HepG2 (cell line): ENCODE measurements around the gene KIRREL2. TPM values are rescaled to one million over a fixed set of nuclear protein-coding genes. Genes with fewer than 3 reads are reported as not detected.

Source experiments
- ARNTL ChIP-seq: sonication (generic); formaldehyde crosslinking; IDR thresholded peaks from 2 replicates; pipeline ENCODE4 v1.4.0; 2020; ENCODE audit warnings: mild to moderate bottlenecking, missing genetic modification reagents
- BCL6 ChIP-seq: IDR thresholded peaks from 2 replicates; pipeline ENCODE4 v1.6.1; 2016; ENCODE audit warnings: missing genetic modification reagents, missing compliant biosample characterization
- EEA1 ChIP-seq: sonication (generic); formaldehyde crosslinking; IDR thresholded peaks from 2 replicates; pipeline ENCODE4 v1.5.1; 2020; ENCODE audit warnings: mild to moderate bottlenecking, missing genetic modification reagents, borderline replicate concordance
- MEIS2 ChIP-seq: sonication (generic); formaldehyde crosslinking; IDR thresholded peaks from 2 replicates; pipeline ENCODE4 v1.9.0; 2021; ENCODE audit warnings: mild to moderate bottlenecking, missing genetic modification reagents
- MNT ChIP-seq: fragments of 450-650 bp; IDR thresholded peaks from 2 replicates; pipeline ENCODE4 v1.6.1; 2016
- NCOA5 ChIP-seq: sonication (generic); formaldehyde crosslinking; IDR thresholded peaks from 2 replicates; pipeline ENCODE4 v1.4.0; 2020; ENCODE audit warnings: missing genetic modification reagents
- NFYC ChIP-seq: IDR thresholded peaks from 2 replicates; pipeline ENCODE4 v1.6.1; 2016; ENCODE audit warnings: missing genetic modification reagents, missing compliant biosample characterization
- PHF8 ChIP-seq: sonication (generic); formaldehyde crosslinking; IDR thresholded peaks from 2 replicates; pipeline ENCODE4 v1.5.0; 2020; ENCODE audit warnings: missing genetic modification reagents
- SOX6 ChIP-seq, 2 experiments: fragments of 450-650 bp in 1 of 2; sonication (generic) in 1 of 2; formaldehyde crosslinking in 1 of 2; IDR thresholded peaks; 2 replicates each; pipeline versions ENCODE4 v1.4.0 to v1.6.1; 2017 to 2020; ENCODE audit warnings: antibody characterized with exemption in 1 of 2, mild to moderate bottlenecking in 1 of 2, missing genetic modification reagents in 1 of 2
- SP4 ChIP-seq: sonication (generic); formaldehyde crosslinking; IDR thresholded peaks from 2 replicates; pipeline ENCODE4 v1.8.1; 2023; ENCODE audit warnings: mild to moderate bottlenecking, missing genetic modification reagents
- SP5 ChIP-seq: IDR thresholded peaks from 2 replicates; pipeline ENCODE4 v1.6.1; 2016; ENCODE audit warnings: low read depth, borderline replicate concordance
- SRY ChIP-seq: sonication (generic); formaldehyde crosslinking; IDR thresholded peaks from 2 replicates; pipeline ENCODE4 v1.8.0; 2022; ENCODE audit warnings: mild to moderate bottlenecking, missing genetic modification reagents
- SSRP1 ChIP-seq: IDR thresholded peaks from 2 replicates; pipeline ENCODE4 v1.6.1; 2016; ENCODE audit warnings: control low read depth
- TFE3 ChIP-seq: IDR thresholded peaks from 2 replicates; pipeline ENCODE4 v1.6.1; 2016
- ZBTB38 ChIP-seq: sonication (generic); formaldehyde crosslinking; IDR thresholded peaks from 2 replicates; pipeline ENCODE4 v1.5.1; 2020; ENCODE audit warnings: mild to moderate bottlenecking, missing genetic modification reagents
- ZNF276 ChIP-seq: sonication (generic); formaldehyde crosslinking; IDR thresholded peaks from 2 replicates; pipeline ENCODE4 v1.4.0; 2020; ENCODE audit warnings: mild to moderate bottlenecking, low read depth, missing genetic modification reagents
- ZNF550 ChIP-seq: sonication (generic); formaldehyde crosslinking; IDR thresholded peaks from 2 replicates; pipeline ENCODE4 v1.4.0; 2020; ENCODE audit warnings: mild to moderate bottlenecking, missing genetic modification reagents, borderline replicate concordance
- ZNF746 ChIP-seq: sonication (generic); formaldehyde crosslinking; IDR thresholded peaks from 2 replicates; pipeline ENCODE4 v1.8.0; 2022; ENCODE audit warnings: mild to moderate bottlenecking, missing genetic modification reagents
- ZNF788 ChIP-seq: sonication (generic); formaldehyde crosslinking; IDR thresholded peaks from 2 replicates; pipeline ENCODE4 v1.5.0; 2020; ENCODE audit warnings: mild to moderate bottlenecking, missing genetic modification reagents, borderline replicate concordance
- ZNF816 ChIP-seq: sonication (generic); formaldehyde crosslinking; IDR thresholded peaks from 2 replicates; pipeline ENCODE4 v1.8.0; 2022; ENCODE audit warnings: missing genetic modification reagents, mild to moderate bottlenecking, borderline replicate concordance
- polyA plus RNA-seq, 8 experiments: library from polyadenylated mRNA; depleted of rRNA in 3 of 8; stranded (reverse) in 7 of 8; unstranded in 1 of 8; fragments of >200 nt; fragmentation: Illumina TruSeq in 4 of 8; extraction: Trizol in 4 of 8; gene quantifications; 2 replicates each; pipeline versions ENCODE4 v1.2.1 to v1.2.3, GENCODE V29; 2011 to 2016; ENCODE audit warnings: low read depth in 4 of 8, missing spikeins in 1 of 8, mixed read lengths in 1 of 8; ENCODE audit not compliant: insufficient read depth in 1 of 8
- total RNA-seq, 5 experiments: library from RNA; depleted of rRNA; stranded (reverse); fragments of >200 nt; fragmentation: Illumina TruSeq; extraction: Trizol; gene quantifications; 2 replicates each; pipeline ENCODE4 v1.2.3, GENCODE V29; 2016; ENCODE audit warnings: low read depth in 1 of 5
- TF ChIP-seq, protein P1 (sequence below): IDR thresholded peaks from 2 replicates; pipeline ENCODE4 v1.6.1; 2016; ENCODE audit warnings: missing biosample characterization, missing genetic modification reagents, low read depth

KIRREL2 gene
- total and polyA plus RNA-seq, 2 of the 13 experiments (the other 11 are each of a cell fraction or from before 2014, with no cell fraction given) = 0.18 to 2.4 TPM

DNA sequence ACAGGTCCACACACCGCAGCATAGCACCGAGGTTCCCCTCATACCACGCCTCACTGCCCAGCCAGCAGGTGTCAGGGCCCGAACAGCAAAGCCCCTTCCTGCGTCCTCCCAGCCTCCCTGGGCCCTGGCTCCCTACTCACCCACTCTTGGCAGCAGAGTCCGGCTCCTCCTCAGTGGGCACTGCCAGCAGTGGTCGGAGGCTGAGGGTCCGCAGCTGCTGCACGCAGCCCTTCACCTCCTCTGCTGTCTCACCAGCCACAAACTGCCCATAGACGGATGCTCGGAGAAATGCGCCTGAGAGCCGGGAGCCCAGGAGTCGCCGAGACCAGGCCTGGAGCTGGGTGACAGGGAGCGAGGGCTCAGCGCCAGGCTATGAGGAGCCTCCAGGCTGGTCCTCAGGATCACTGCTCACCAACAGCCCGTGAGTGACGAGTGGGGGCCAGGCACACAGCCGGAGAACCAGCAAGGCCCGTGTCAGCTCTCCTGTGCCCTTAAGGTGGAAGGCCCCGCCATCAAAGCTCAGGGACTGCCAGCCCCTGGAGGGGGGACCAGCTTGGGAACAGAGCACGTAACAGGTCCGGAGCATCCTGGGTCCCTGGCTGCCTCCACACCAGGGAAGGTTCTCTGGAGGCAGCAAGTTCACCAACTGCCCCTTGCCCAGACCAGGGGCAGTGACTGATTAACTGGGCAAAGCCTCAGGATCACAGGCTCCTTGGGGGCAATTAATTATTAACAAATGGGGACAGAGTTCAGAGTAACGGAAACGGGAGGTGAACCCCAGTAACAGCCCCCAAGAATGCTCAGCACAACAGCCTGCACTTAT, 44.3 kb upstream of the KIRREL2 start, which contains the start of gene PRODH2 (continued):
- TF ChIP-seq ZNF746 (peak; percentile 61; the same call in 1 of the 2 replicates), TFE3 (CRISPR knock-in tag) (no peak; the same call in 1 of the 2 replicates), MNT (no peak), ZNF276 (no peak), NFYC (CRISPR knock-in tag) (no peak), ZNF550 (CRISPR knock-in tag) (no peak), BCL6 (CRISPR knock-in tag) (peak; percentile 44; the same call in 1 of the 2 replicates), ARNTL (CRISPR knock-in tag) (peak; percentile 70; the same call in 1 of the 2 replicates), EEA1 (no peak; the same call in 1 of the 2 replicates), SP5 (CRISPR knock-in tag) (peak; percentile 43; the same call in 1 of the 2 replicates), SP4 (CRISPR knock-in tag) (0 out of 2 replicates have a peak, but pooled peaks have one; percentile 43), NCOA5 (CRISPR knock-in tag) (no peak), SRY (CRISPR knock-in tag) (peak; percentile 63; the same call in 1 of the 2 replicates), PHF8 (CRISPR knock-in tag) (peak; percentile 71; the same call in 1 of the 2 replicates), ZBTB38 (peak; percentile 11), SOX6 (IDR thresholded peaks at IDR 0.05) (no peak), SOX6 (CRISPR knock-in tag; IDR thresholded peaks at IDR 0.05) (peak; percentile 74), ZNF788 (CRISPR knock-in tag) (peak; percentile 11; the same call in 1 of the 2 replicates), SSRP1 (CRISPR knock-in tag) (no peak), ZNF816 (CRISPR knock-in tag) (peak; percentile 63; the same call in 1 of the 2 replicates), MEIS2 (peak; percentile 18; the same call in 1 of the 2 replicates)
- TF ChIP-seq, protein P1, sequence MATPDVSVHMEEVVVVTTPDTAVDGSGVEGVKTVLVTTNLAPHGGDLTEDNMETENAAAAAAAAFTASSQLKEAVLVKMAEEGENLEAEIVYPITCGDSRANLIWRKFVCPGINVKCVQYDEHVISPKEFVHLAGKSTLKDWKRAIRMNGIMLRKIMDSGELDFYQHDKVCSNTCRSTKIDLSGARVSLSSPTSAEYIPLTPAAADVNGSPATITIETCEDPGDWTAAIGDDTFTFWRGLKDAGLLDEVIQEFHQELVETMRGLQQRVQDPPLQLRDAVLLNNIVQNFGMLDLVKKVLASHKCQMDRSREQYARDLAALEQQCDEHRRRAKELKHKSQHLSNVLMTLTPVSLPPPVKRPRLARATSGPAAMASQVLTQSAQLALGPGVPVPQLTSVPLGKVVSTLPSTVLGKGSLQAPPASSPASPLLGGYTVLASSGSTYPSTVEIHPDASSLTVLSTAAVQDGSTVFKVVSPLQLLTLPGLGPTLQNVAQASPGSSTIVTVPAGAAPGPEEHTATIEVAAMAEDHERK (CRISPR knock-in tag) = no peak
